ENCODE results near the gene SLC48A1. TPM values are rescaled to one million over a fixed set of nuclear protein-coding genes. Genes with fewer than 3 reads are reported as not detected.
A peak's percentile ranks its signal among the peaks of the same experiment; 100 is the strongest.

Gene SLC48A1
- total and polyA plus RNA-seq, 7 donors, result 12.7 to 28.7 (median 23.5) TPM

DNA sequence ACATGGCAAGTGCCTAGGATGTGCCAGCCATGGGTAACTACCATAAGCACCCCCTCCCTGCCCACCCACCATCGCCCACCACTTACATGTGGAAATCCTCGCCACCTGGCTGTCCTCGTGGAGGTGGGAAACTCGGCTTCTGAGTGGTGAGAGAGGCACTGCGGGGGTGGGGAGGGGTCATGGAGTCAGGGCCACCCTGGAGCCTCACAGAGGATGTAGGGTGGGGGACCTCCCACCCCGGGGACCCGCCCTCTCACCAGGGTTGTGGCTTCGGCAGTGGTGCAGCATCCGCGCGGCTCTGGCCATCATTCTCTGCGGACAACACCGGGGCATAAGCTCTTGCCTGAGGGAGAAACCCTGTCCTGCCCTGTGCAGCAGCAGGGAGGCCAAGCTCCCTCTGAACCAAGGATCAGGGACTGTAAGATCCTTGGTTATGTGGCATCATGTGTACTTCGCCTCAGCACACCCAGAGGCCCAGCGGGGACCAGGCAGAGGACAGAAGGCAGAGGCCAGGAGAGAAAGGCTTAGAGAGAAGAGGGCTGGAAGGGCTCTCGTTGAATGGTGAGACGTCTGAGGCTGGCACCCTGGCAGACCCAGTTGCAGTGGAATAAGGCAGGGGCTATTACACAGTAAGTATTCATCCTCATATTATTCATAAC, 35.0 kb upstream of the SLC48A1 start:
- no peak overlapping the region for H3K4me3 ChIP-seq
- no peaks in the 10 kb centered on the region for H3K9me3 ChIP-seq
- peaks cover 39% of the 10 kb centered on the region for H3K4me1 ChIP-seq
- H3K36me3 ChIP-seq (ENCODE audit: insufficient read depth in 1 of 2, low read depth in 1 of 2), result no peaks in the 10 kb centered on the region
- ATAC-seq (no peak), DNase-seq (no peak)
- no peaks in the 10 kb centered on the region for H3K27me3 ChIP-seq (ENCODE audit: insufficient read depth in 3 of 3, low read length in 2 of 3)
- WGBS, 3 donors, result 75 to 77% (median 76%) methylated on average over 17 of the region's 17 CpGs
- peak overlapping the region; percentile 58 for H3K27ac ChIP-seq
- intact Hi-C loops (cut with DNase I), result no loop called here
- TF ChIP-seq, protein P1, sequence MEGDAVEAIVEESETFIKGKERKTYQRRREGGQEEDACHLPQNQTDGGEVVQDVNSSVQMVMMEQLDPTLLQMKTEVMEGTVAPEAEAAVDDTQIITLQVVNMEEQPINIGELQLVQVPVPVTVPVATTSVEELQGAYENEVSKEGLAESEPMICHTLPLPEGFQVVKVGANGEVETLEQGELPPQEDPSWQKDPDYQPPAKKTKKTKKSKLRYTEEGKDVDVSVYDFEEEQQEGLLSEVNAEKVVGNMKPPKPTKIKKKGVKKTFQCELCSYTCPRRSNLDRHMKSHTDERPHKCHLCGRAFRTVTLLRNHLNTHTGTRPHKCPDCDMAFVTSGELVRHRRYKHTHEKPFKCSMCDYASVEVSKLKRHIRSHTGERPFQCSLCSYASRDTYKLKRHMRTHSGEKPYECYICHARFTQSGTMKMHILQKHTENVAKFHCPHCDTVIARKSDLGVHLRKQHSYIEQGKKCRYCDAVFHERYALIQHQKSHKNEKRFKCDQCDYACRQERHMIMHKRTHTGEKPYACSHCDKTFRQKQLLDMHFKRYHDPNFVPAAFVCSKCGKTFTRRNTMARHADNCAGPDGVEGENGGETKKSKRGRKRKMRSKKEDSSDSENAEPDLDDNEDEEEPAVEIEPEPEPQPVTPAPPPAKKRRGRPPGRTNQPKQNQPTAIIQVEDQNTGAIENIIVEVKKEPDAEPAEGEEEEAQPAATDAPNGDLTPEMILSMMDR (IDR thresholded peaks at IDR 0.05), result no peak

DNA sequence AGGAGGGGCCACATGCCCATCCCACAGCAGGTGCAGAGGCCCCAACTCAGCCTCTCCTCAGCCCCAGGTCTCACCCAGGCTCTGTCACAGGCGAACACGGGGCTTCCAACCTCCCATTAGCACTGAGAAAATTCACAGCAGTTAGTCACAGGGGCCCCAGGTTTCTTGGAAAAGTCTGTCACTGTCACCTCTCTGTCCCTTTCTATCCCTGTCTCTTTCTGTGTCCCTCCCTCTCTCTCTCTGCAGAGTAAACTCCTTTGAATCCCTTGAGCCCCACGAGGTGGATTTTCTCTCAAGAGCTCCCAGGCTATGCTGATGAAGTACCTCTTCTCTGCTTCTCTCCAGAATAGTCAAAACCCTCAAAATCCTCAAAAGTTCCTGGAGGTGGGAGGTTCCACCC, 33.7 kb upstream of the SLC48A1 start:
- DNase-seq, result no peak
- intact Hi-C loops (cut with DNase I), result no loop called here
- WGBS, 3 donors, result 85 to 95% (median 89%) methylated on average over 3 of the region's 3 CpGs
- Histone ChIP-seq H3K4me3 (no peak overlapping the region), H3K27me3 (ENCODE audit: insufficient read depth in 3 of 3, low read length in 2 of 3) (no peaks in the 10 kb centered on the region), H3K4me1 (peaks cover 37% of the 10 kb centered on the region), H3K36me3 (ENCODE audit: insufficient read depth in 1 of 2, low read depth in 1 of 2) (no peaks in the 10 kb centered on the region), H3K27ac (no peak overlapping the region), H3K9me3 (no peaks in the 10 kb centered on the region)
- no peak for ATAC-seq
- TF ChIP-seq, protein P1 (IDR thresholded peaks at IDR 0.05), result no peak

DNA sequence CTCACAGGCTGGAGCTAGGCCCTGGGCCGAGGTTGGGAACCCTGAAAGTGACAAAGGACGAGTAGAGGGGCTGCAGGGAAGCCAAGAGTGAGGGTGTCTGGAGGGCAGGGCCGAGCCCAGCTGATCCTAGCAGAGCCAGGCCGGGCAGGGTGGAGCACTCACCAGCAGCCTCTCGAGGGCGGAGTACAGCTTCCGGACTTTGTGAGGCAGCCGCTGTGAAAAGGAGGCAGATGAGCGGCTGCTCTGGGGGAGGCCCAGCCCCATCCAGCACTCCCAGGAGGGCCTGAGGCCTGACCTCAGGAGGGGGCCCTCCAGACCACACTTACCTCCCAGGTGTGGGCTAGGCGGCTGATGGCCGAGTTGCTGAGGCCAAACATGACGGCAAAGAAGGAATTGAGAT, 33.1 kb upstream of the SLC48A1 start:
- WGBS, 3 donors, result 70 to 80% (median 70%) methylated on average over 12 of the region's 12 CpGs
- DNase-seq, result peak; percentile 58 to 70
- H3K27ac ChIP-seq, result no peak overlapping the region
- H3K9me3 ChIP-seq, result no peaks in the 10 kb centered on the region
- H3K27me3 ChIP-seq (ENCODE audit: insufficient read depth in 3 of 3, low read length in 2 of 3), result no peaks in the 10 kb centered on the region
- no peak overlapping the region for H3K4me3 ChIP-seq
- intact Hi-C loops (cut with DNase I), result no loop called here
- TF ChIP-seq, protein P1 (IDR thresholded peaks at IDR 0.05), result no peak
- ATAC-seq, result no peak
- H3K36me3 ChIP-seq (ENCODE audit: insufficient read depth in 1 of 2, low read depth in 1 of 2), result no peaks in the 10 kb centered on the region
- H3K4me1 ChIP-seq, result peaks cover 30% of the 10 kb centered on the region

DNA sequence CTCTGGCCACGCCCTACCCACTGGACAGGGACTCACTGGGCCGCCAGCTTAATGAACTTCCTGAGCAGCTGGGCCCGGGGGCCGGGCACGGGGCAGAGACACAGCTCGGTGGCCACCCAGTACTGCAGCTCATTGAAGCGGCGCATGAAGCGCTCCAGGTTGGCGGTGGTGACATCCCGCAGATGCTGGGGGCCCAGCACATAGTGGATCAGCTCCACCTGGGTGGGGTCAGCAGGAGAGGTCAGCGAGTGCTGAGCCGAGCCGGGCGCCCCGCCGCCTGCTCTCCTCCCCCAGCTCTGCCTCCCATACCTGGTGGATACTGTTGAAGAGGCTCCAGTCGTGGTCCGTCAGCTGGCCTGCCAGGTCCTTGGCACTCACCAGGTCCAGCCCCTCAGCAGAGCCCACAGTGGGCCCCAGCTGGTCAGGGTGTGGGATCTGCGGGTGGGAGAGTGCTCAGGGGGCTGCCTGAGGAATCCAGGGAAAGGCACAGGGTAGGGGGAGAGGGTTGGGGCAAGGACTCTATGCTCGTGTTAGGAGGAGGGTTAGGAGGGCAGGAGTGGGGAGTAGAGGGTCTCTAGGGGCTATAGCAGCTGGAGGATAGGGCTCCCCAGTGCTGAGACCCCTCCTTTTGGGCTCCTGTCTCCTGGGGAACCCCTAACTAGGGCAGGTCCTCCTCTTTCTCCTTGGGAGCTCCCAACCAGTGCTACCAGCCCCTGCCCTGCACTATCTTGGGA, 32.3 kb upstream of the SLC48A1 start:
- WGBS, 3 donors, result 67 to 81% (median 73%) methylated on average over 19 to 21 of the region's 21 CpGs
- Histone ChIP-seq H3K4me1 (peaks cover 22% of the 10 kb centered on the region), H3K4me3 (no peak overlapping the region), H3K36me3 (ENCODE audit: insufficient read depth in 1 of 2, low read depth in 1 of 2) (no peaks in the 10 kb centered on the region), H3K27me3 (ENCODE audit: insufficient read depth in 3 of 3, low read length in 2 of 3) (no peaks in the 10 kb centered on the region), H3K9me3 (no peaks in the 10 kb centered on the region), H3K27ac (no peak overlapping the region)
- intact Hi-C loops (cut with DNase I), result no loop called here
- DNase-seq (no peak), ATAC-seq (no peak)
- TF ChIP-seq, protein P1 (IDR thresholded peaks at IDR 0.05), result no peak

Data from psoas muscle (tissue), 8 donors.